IMR-90 (cell line): Measurements from ENCODE around the gene SLC25A15. TPM values are rescaled to one million over a fixed set of nuclear protein-coding genes. Genes with fewer than 3 reads are reported as not detected.
A peak's percentile ranks its signal among the peaks of the same experiment; 100 is the strongest.

Experiments
- ATAC-seq: fragments of 200-7000 bp; cut with Tn5 transposase; 2 replicates; pipeline ENCODE4 v1.9.1; 2020; ENCODE audit warnings: low read depth, mild to moderate bottlenecking, moderate library complexity
- BruUV-seq: library from RNA; stranded (reverse); fragments of 400-500 nt; replicated peaks from 2 replicates; lab custom pipeline; 2021; lab: Mats Ljungman, UMichigan
- CTCF ChIA-PET: fragments of 300-600 bp; formaldehyde crosslinking; extraction: SDS; loops from one replicate; lab custom pipeline; 2021; ENCODE audit warnings: antibody characterized with exemption; lab: Yijun Ruan, JAX
- POLR2A ChIA-PET: fragments of 300-600 bp; sonication (Branson Sonifier 250); formaldehyde crosslinking; loops from one replicate; lab custom pipeline; 2022; ENCODE audit warnings: antibody characterized with exemption; ENCODE audit not compliant: unreplicated experiment; lab: Charles Lee
- DNase-seq: peaks from one replicate; pipeline ENCODE4 v3.0.0; 2013
- H2AFZ ChIP-seq: replicated peaks from 2 replicates; pipeline ENCODE3; 2013; ENCODE audit warnings: low read length, mild to moderate bottlenecking; ENCODE audit not compliant: poor library complexity
- H2AK5ac ChIP-seq: 2 replicates; pipeline ENCODE4 v1.6.1; 2013; ENCODE audit warnings: low read depth, low read length, inconsistent platforms
- H2AK9ac ChIP-seq: replicated peaks from 2 replicates; pipeline ENCODE3; 2013; ENCODE audit warnings: mild to moderate bottlenecking, low read depth, low read length, moderate library complexity; ENCODE audit not compliant: poor library complexity
- H2BK120ac ChIP-seq: 2 replicates; pipeline ENCODE4 v1.6.1; 2013; ENCODE audit warnings: low read depth, low read length, inconsistent platforms
- H2BK15ac ChIP-seq: 3 replicates; pipeline ENCODE4 v1.6.1; 2013; ENCODE audit warnings: low read depth, low read length, inconsistent platforms
- H2BK20ac ChIP-seq: 2 replicates; pipeline ENCODE4 v1.6.1; 2013; ENCODE audit warnings: low read depth, mild to moderate bottlenecking, inconsistent platforms, low read length, moderate library complexity
- H2BK5ac ChIP-seq: 2 replicates; pipeline ENCODE4 v1.6.1; 2013; ENCODE audit warnings: mild to moderate bottlenecking, low read depth, low read length, inconsistent platforms; ENCODE audit not compliant: poor library complexity, severe bottlenecking
- H3K14ac ChIP-seq: replicated peaks from 2 replicates; pipeline ENCODE4 v1.6.1; 2013; ENCODE audit warnings: low read depth, low read length, inconsistent platforms
- H3K18ac ChIP-seq: 2 replicates; pipeline ENCODE4 v1.6.1; 2013; ENCODE audit warnings: low read depth, low read length, control low read depth
- H3K23ac ChIP-seq: 2 replicates; pipeline ENCODE4 v1.6.1; 2013; ENCODE audit warnings: low read depth, low read length, inconsistent platforms
- H3K27ac ChIP-seq: 2 replicates; pipeline ENCODE4 v1.5.1; 2013; ENCODE audit warnings: mild to moderate bottlenecking, control low read depth, low read length; ENCODE audit not compliant: insufficient read depth
- H3K27me3 ChIP-seq: 2 replicates; pipeline ENCODE4 v1.6.1; 2013; ENCODE audit warnings: low read length; ENCODE audit not compliant: control insufficient read depth, insufficient read depth
- H3K36me3 ChIP-seq: 2 replicates; pipeline ENCODE4 v1.6.1; 2013; ENCODE audit warnings: low read length, mixed read lengths; ENCODE audit not compliant: control insufficient read depth, insufficient read depth
- H3K4ac ChIP-seq: 2 replicates; pipeline ENCODE4 v1.6.1; 2013; ENCODE audit warnings: low read depth, low read length, inconsistent platforms
- H3K4me1 ChIP-seq: 2 replicates; pipeline ENCODE4 v1.6.1; 2013; ENCODE audit warnings: low read length, mixed read lengths; ENCODE audit not compliant: control insufficient read depth, insufficient read depth
- H3K4me2 ChIP-seq: 2 replicates; pipeline ENCODE4 v1.6.1; 2013; ENCODE audit warnings: low read depth, mild to moderate bottlenecking, control low read depth, low read length, moderate library complexity
- H3K4me3 ChIP-seq: 2 replicates; pipeline ENCODE4 v1.5.1; 2013; ENCODE audit warnings: low read depth, mild to moderate bottlenecking, control low read depth, low read length, moderate library complexity; ENCODE audit not compliant: insufficient read depth
- H3K56ac ChIP-seq: 2 replicates; pipeline ENCODE4 v1.6.1; 2013; ENCODE audit warnings: low read length, inconsistent platforms; ENCODE audit not compliant: insufficient read depth; ENCODE audit errors: extremely low read depth
- H3K79me1 ChIP-seq, 2 experiments: 2 replicates each; pipeline ENCODE4 v1.6.1; 2013; ENCODE audit warnings: low read length in 2 of 2, inconsistent platforms in 1 of 2, low read depth in 1 of 2
- H3K9ac ChIP-seq: 2 replicates; pipeline ENCODE4 v1.6.1; 2013; ENCODE audit warnings: low read depth, low read length, control low read depth
- H3K9me1 ChIP-seq: 2 replicates; pipeline ENCODE4 v1.6.1; 2013; ENCODE audit warnings: low read length, inconsistent platforms; ENCODE audit not compliant: insufficient read depth
- H3K9me3 ChIP-seq: 2 replicates; pipeline ENCODE4 v1.6.1; 2013; ENCODE audit warnings: low read length; ENCODE audit not compliant: control insufficient read depth, insufficient read depth
- H4K20me1 ChIP-seq: 2 replicates; pipeline ENCODE4 v1.6.1; 2013; ENCODE audit warnings: low read length, inconsistent platforms; ENCODE audit not compliant: insufficient read depth
- H4K5ac ChIP-seq: 2 replicates; pipeline ENCODE4 v1.6.1; 2013; ENCODE audit warnings: mild to moderate bottlenecking, low read depth, low read length, control low read depth
- H4K8ac ChIP-seq, 2 experiments: 2 replicates each; pipeline ENCODE4 v1.6.1; 2013; ENCODE audit warnings: low read depth in 2 of 2, low read length in 2 of 2, control low read depth in 1 of 2, inconsistent platforms in 1 of 2
- H4K91ac ChIP-seq: 2 replicates; pipeline ENCODE4 v1.6.1; 2013; ENCODE audit warnings: low read depth, low read length, inconsistent platforms; ENCODE audit not compliant: insufficient read depth
- BHLHE40 ChIP-seq: fragments of 150-350 bp; IDR thresholded peaks from 2 replicates; pipeline ENCODE4 v1.6.1; 2016; ENCODE audit warnings: mild to moderate bottlenecking, low read depth, low read length
- CEBPB ChIP-seq: IDR thresholded peaks from 2 replicates; pipeline ENCODE4 v1.6.1; 2012; ENCODE audit warnings: low read depth, low read length, improper control_type of control experiment
- MAFK ChIP-seq: IDR thresholded peaks from 2 replicates; pipeline ENCODE4 v1.6.1; 2012; ENCODE audit warnings: low read depth, low read length, improper control_type of control experiment
- MXI1 ChIP-seq: IDR thresholded peaks from 2 replicates; pipeline ENCODE4 v1.6.1; 2012; ENCODE audit warnings: low read depth, mild to moderate bottlenecking, low read length, moderate library complexity, borderline replicate concordance
- NFE2L2 ChIP-seq: fragments of 150-350 bp; IDR thresholded peaks from 2 replicates; pipeline ENCODE4 v1.6.1; 2016; ENCODE audit warnings: low read depth, mild to moderate bottlenecking, low read length
- RAD21 ChIP-seq: IDR thresholded peaks from 2 replicates; pipeline ENCODE4 v1.6.1; 2012; ENCODE audit warnings: low read length, improper control_type of control experiment
- RCOR1 ChIP-seq: IDR thresholded peaks from 2 replicates; pipeline ENCODE4 v1.6.1; 2012; ENCODE audit warnings: mild to moderate bottlenecking, low read length, improper control_type of control experiment; ENCODE audit not compliant: insufficient replicate concordance
- RFX5 ChIP-seq: IDR thresholded peaks from 2 replicates; pipeline ENCODE4 v1.8.0; 2012; ENCODE audit warnings: low read depth, mild to moderate bottlenecking, low read length, moderate library complexity
- SMC3 ChIP-seq: fragments of 150-350 bp; IDR thresholded peaks from 2 replicates; pipeline ENCODE4 v1.6.1; 2016; ENCODE audit warnings: low read depth, mild to moderate bottlenecking, antibody characterized with exemption, low read length, moderate library complexity
- USF2 ChIP-seq: fragments of 150-350 bp; IDR thresholded peaks from 2 replicates; pipeline ENCODE4 v1.6.1; 2017; ENCODE audit warnings: mild to moderate bottlenecking, antibody characterized with exemption, low read length, low read depth
- whole genome bisulfite sequencing, 2 experiments: methylation state at CpG; one replicate each; pipeline versions ENCODE4 v1.1.5 to v1.1.7; 2013; ENCODE audit warnings: missing lambda C conversion rate in 2 of 2; ENCODE audit not compliant: insufficient read length in 1 of 2; ENCODE audit errors: extremely low coverage in 2 of 2; 5-methylcytosine and 5-hydroxymethylcytosine counted together
- dilution Hi-C: fragments of 300-500 bp; cut with HindIII; formaldehyde crosslinking; loops from one replicate; pipeline ENCODE4 v1.14.3; 2018; ENCODE audit warnings: low sequenced_read_pairs; ENCODE audit not compliant: unreplicated experiment
- in situ Hi-C: fragments of 300-500 bp; cut with MboI; formaldehyde crosslinking; loops from 3 replicates; pipeline ENCODE4 v1.14.3; 2019; ENCODE audit warnings: low sequenced_read_pairs, inconsistent platforms, mixed read lengths
- intact Hi-C: fragments of 100-400 bp; cut with micrococcal nuclease; formaldehyde crosslinking; loops from 2 replicates; pipeline ENCODE4 v1.10.0; 2022
- polyA plus RNA-seq, 3 experiments: library from polyadenylated mRNA; depleted of rRNA; stranded (reverse); fragments of >200 nt; gene quantifications; 2 replicates each; pipeline ENCODE4 v1.2.3, GENCODE V29; 2012; ENCODE audit warnings: low replicate concordance in 1 of 3
- total RNA-seq: library from RNA; depleted of rRNA; stranded (reverse); fragments of >200 nt; gene quantifications from 2 replicates; pipeline ENCODE4 v1.2.3, GENCODE V29; 2012
- TF ChIP-seq, protein P1 (sequence below): fragments of 150-350 bp; IDR thresholded peaks from 2 replicates; pipeline ENCODE4 v1.6.1; 2016; ENCODE audit warnings: low read depth, mild to moderate bottlenecking, low read length, moderate library complexity, borderline replicate concordance
- TF ChIP-seq, protein P2 (sequence below): conservative IDR thresholded peaks from 2 replicates; pipeline ENCODE4 v1.5.1; 2012; ENCODE audit warnings: mild to moderate bottlenecking, low read depth, low read length, improper control_type of control experiment

SLC25A15 gene
- total and polyA plus RNA-seq, 2 of the 4 experiments (the other 2 are of a cell fraction) = 5.4 to 13.3 TPM

DNA sequence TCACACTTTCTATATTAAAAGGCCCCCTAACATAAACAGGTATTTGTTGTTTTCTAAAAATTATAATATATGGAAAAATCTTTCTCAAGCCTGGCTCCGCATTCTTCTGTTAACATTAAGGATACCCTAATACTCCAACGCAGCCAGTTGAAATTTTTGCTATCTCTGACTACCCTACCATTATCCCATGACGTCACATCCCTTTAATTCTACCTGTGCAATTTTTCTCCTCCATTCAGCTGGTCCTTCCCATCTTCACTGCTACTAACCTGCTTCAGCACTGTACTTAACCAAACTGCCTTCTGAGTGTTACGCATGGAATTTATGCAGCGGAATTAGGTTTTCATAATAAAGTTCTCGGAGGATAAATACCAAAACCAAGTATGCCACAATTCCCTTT lies 19.4 kb upstream of the SLC25A15 start:
- H3K4me1 ChIP-seq = no peaks in the 10 kb centered on the region
- H3K23ac ChIP-seq = no peak overlapping the region
- no peak overlapping the region for H2AFZ ChIP-seq
- H3K27me3 ChIP-seq = no peaks in the 10 kb centered on the region
- H3K56ac ChIP-seq = no peak overlapping the region
- H3K4me3 ChIP-seq = peak overlapping the region; percentile 94
- no TSS peak for BruUV-seq
- intact Hi-C loops (loop anchor here (10.0 kb wide), 2 partner anchors 285 to 1085 kb away; no protein-coding TSS in a partner anchor), in situ Hi-C loops (no loop called here), dilution Hi-C loops (no loop called here)
- H3K79me1 ChIP-seq = peaks cover 10 to 22% of the 10 kb centered on the region in 2 experiments
- no peak overlapping the region for H2BK120ac ChIP-seq
- no peak for TF ChIP-seq MXI1
- no peak for TF ChIP-seq RAD21
- TF ChIP-seq USF2 = no peak
- no peak for TF ChIP-seq BHLHE40
- TF ChIP-seq, protein P1, sequence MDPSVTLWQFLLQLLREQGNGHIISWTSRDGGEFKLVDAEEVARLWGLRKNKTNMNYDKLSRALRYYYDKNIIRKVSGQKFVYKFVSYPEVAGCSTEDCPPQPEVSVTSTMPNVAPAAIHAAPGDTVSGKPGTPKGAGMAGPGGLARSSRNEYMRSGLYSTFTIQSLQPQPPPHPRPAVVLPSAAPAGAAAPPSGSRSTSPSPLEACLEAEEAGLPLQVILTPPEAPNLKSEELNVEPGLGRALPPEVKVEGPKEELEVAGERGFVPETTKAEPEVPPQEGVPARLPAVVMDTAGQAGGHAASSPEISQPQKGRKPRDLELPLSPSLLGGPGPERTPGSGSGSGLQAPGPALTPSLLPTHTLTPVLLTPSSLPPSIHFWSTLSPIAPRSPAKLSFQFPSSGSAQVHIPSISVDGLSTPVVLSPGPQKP = no peak
- TF ChIP-seq, protein P2, sequence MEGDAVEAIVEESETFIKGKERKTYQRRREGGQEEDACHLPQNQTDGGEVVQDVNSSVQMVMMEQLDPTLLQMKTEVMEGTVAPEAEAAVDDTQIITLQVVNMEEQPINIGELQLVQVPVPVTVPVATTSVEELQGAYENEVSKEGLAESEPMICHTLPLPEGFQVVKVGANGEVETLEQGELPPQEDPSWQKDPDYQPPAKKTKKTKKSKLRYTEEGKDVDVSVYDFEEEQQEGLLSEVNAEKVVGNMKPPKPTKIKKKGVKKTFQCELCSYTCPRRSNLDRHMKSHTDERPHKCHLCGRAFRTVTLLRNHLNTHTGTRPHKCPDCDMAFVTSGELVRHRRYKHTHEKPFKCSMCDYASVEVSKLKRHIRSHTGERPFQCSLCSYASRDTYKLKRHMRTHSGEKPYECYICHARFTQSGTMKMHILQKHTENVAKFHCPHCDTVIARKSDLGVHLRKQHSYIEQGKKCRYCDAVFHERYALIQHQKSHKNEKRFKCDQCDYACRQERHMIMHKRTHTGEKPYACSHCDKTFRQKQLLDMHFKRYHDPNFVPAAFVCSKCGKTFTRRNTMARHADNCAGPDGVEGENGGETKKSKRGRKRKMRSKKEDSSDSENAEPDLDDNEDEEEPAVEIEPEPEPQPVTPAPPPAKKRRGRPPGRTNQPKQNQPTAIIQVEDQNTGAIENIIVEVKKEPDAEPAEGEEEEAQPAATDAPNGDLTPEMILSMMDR = no peak
- TF ChIP-seq RCOR1 = no peak
- no peak for TF ChIP-seq CEBPB
- TF ChIP-seq NFE2L2 = no peak
- no peak for TF ChIP-seq SMC3
- TF ChIP-seq RFX5 = no peak
- no peak for TF ChIP-seq MAFK
- POLR2A ChIA-PET = no interaction called here
- no peak overlapping the region for H2BK15ac ChIP-seq
- CTCF ChIA-PET = no interaction called here
- no peaks in the 10 kb centered on the region; the same call in 1 of the 2 replicates for H3K9me1 ChIP-seq
- H3K27ac ChIP-seq = no peak overlapping the region
- H3K18ac ChIP-seq = no peak overlapping the region
- no peak overlapping the region for H2BK20ac ChIP-seq
- no peak overlapping the region for H4K5ac ChIP-seq
- DNase-seq (no peak), ATAC-seq (no peak)
- no peaks in the 10 kb centered on the region for H3K36me3 ChIP-seq
- H4K91ac ChIP-seq = no peak overlapping the region
- peak overlapping the region; percentile 98 for H3K4me2 ChIP-seq
- H3K9ac ChIP-seq = 0 out of 2 replicates have a peak overlapping the region, but pooled peaks have one; percentile 96
- no peak overlapping the region for H2AK9ac ChIP-seq
- no peak overlapping the region for H3K14ac ChIP-seq
- no peak overlapping the region for H3K4ac ChIP-seq
- no peaks in the 10 kb centered on the region for H4K20me1 ChIP-seq
- 88% methylated on average over 4 of the region's 6 CpGs; no CpG with 5 or more reads in 1 of the 2 experiments for WGBS, 2 experiments
- H2AK5ac ChIP-seq = no peak overlapping the region
- peak overlapping the region in 1 of 2 experiments; percentile 74; a peak in 1 of 4 replicates for H4K8ac ChIP-seq
- H3K9me3 ChIP-seq = no peaks in the 10 kb centered on the region
- no peak overlapping the region for H2BK5ac ChIP-seq
